NT2/D1 (cell line): ENCODE results near the gene ARPC5L.

Experiments used
- SUZ12 ChIP-seq: IDR thresholded peaks from 2 replicates; pipeline ENCODE4 v1.6.1; 2011; ENCODE audit not compliant: insufficient read length, insufficient read depth; ENCODE audit errors: extremely low read depth
- YY1 ChIP-seq: IDR thresholded peaks from 2 replicates; pipeline ENCODE4 v1.6.1; 2011; ENCODE audit not compliant: insufficient read length, insufficient read depth
- ZNF274 ChIP-seq: IDR thresholded peaks from 2 replicates; pipeline ENCODE4 v1.6.1; 2011; ENCODE audit warnings: mild to moderate bottlenecking, low read depth, low read length

- TF ChIP-seq ZNF274 (no peak), YY1 (no peak), SUZ12 (no peak)
Observed at GRCh38 chr9:124908098-124908497, 46.2 kb downstream of the ARPC5L start.
